Ovary (tissue), 3 donors: ENCODE data around the gene DUSP16.

Experiments
- CTCF ChIP-seq, 3 donors: fragments of 450-650 bp in 2 of 3; fragments of 200-600 bp in 1 of 3; IDR thresholded peaks; one replicate each; pipeline versions ENCODE4 v1.5.1 to v1.8.0; 2016 to 2022; ENCODE audit warnings: antibody characterized with exemption in 3 of 3, mild to moderate bottlenecking in 1 of 3
- EP300 ChIP-seq: sonication (generic); formaldehyde crosslinking; IDR thresholded peaks from one replicate; pipeline ENCODE4 v1.6.1; 2017; ENCODE audit warnings: antibody characterized with exemption
- donor health status: DM: no; HTN: no; CAD: no.

- TF ChIP-seq EP300, result no peak
- TF ChIP-seq CTCF (IDR thresholded peaks at IDR 0.05), result no peak
Measured at GRCh38 chr12:12572659-12573058, 10.0 kb upstream of the DUSP16 start.
